ENCODE data around the gene PICK1.
A peak's percentile ranks its signal among the peaks of the same experiment; 100 is the strongest.

PICK1 gene

GRCh38 chr22:38049812-38050619, 7.2 kb upstream of the PICK1 start:
- no peak for DNase-seq

- no peak for DNase-seq
Observed at GRCh38 chr22:38050720-38051119, 6.5 kb upstream of the PICK1 start.

DNA sequence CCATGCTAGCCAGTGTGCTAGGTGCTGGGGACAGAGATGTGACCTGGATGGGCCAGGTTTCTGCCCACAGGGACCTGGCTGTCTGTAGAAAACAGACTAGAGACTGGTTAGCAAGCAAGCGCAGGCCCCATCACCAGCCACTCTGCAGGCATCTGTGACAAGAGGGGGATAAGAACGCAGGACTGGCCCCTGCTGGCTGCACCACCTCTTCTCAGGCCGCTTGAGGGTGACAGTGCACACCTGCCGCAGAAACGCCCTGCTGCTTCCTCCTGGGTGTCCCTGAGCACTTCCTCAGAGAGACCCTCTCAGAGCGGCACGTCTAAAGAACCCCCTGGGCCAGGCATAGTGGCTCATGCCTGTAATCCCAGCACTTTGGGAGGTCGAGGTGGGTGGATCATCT, 5.9 kb upstream of the PICK1 start:
- no peak for DNase-seq

DNA sequence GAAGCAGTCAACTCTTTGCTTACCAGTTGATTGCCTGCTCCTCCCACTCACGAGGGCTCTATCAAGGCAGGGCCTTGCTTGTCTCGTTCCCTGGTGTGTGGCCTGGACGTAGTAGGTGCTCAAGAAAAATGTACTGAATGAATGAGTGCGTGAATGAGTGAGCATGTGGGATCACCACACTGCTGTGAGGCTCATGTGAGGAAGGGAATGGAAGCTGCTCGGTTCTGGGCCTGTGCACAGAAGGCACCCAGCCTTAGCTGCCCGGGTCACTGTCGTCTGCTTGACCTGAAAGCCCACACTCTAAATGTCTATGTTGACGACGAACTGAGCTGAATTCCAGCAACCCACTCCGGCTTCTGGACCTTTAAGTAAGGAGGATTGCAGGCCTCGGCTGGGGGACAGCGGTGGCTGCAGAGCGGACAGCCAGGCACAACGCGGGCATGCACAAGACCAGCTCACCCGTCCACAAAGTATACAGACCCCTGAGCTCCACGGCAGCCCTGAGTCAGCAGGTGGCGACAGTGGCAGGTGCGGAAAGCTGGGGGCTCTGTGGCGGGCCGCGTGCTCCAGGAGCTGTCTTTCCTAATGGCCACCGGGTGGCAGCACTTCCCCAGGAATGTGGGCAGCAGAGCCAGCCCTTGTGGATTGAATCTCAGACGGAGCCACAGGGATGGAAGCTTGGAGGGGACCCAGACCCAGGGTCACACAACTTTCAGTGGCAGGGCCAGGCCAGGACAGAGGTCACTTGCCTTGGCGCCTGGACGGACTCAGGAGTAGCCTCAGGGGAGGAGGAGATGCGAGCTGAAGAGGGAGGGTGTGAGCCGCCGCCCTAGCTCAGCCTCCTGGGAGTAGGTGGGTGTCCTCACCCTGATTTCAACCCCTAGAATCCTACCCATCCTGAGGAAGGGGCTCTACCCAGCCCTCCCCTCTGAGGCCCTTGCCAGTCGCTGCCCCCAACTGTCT, 5.0 kb upstream of the PICK1 start:
- peak; percentile 61 to 79 for DNase-seq

DNA sequence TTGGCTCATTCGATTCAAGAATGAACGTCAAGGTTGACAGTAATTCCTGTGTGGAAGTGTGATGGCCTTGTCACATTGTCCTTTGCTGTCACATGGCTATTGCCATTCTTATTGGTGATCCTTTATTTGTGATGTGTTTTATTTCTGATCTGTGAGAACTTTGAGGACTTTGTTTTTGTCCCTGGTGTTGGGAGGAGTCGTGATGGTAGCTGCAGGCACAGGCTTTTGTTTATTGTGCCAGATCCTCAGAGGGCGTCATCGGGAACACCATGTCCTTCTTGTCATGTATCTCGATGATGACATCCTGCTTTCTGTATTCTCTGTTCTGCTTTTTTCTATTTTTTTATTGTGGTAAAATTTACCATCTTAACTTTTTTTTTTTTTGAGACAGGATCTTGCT, 5.6 kb downstream of the PICK1 start:
- peak; percentile 74 to 79 for DNase-seq

DNA sequence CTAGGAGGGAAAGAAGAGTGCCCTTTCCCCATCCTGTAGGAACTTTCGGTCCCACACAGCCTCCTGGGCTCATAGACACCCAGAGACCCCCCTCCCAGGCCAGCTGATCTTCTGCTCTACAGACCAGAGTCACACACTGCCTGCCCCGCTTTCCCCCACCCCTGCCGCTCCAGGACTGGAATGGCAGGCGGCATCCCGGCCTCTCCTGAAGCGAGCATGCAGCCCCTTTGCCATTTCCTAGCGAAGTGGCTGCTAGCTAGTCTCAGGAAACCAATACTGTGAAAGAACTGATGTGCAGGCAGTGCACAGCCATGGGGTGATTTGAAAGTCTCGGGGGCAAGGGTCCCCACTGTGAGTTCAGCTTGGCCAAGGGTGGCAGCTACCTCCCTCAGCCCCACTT, 8.3 kb downstream of the PICK1 start:
- no peak for DNase-seq

DNA sequence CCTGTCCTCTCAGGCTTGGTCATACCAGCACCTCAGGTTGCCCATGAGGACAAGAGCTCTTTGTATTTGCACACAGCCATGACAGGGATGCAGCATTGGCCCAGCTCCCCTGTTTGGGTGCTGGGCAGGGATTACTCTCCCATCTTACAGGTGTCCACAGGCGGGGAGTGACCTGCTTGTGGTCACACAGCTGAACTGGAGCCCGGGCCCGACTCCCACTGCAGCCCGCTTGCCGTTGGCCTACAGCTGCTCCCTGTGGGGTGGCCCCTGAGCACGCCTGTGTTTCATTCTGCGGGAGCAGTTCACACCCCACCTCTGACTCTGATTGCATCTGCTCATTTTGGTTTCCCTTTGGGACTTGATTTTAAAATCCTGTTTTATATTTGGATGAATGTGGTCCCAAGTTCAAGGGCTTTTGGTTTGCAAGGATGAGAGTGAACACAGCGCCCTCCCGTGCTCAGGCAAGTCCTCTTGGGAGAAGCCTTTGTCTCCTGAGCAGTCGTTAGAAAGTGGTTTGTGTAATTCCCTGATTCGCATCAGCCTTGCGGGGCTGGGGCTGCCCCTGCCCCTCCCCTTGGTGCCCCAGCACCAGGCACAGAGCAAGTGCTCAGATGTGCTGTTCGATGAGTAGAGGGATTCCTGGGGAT, 9.3 kb downstream of the PICK1 start:
- DNase-seq, result no peak

- DNase-seq, result no peak
Observed at GRCh38 chr22:38067028-38067415, 9.8 kb downstream of the PICK1 start.

GRCh38 chr22:38067761-38068360, 10.7 kb downstream of the PICK1 start:
- no peak for DNase-seq

DNA sequence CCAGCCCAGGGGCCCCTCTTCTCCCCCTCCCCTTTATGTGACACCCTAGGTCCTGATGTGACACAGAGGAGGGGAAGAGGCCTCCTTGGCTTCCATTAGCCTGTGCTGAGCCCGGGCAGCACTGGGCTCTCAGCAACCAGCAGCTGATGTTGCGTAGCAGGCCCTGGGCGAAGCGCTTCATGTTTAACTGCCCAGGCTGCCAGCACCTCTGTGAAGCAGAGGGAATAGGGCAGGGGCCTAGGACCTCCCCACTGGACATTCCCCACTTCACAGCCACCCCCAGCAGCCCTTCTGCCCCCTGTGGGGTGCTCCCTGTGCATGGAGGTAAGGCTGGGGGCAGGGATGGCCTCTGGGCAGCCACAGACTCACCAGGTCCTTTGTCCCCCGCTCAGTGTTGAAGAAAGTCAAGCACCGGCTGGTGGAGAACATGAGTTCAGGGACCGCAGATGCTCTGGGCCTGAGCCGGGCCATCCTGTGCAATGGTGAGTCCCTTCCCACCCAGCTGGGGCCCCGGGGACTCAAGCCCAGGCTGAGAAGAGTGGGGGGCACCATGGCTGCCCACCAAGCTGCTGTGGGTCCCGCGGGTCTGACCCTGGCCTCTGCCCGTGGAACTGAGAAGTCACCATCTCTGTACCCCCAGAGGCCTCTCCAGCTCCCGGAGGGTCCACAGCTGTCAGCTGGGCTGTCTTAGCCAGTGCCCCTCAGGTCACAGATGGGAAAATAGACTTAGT, 11.6 kb downstream of the PICK1 start:
- no peak for DNase-seq

DNA sequence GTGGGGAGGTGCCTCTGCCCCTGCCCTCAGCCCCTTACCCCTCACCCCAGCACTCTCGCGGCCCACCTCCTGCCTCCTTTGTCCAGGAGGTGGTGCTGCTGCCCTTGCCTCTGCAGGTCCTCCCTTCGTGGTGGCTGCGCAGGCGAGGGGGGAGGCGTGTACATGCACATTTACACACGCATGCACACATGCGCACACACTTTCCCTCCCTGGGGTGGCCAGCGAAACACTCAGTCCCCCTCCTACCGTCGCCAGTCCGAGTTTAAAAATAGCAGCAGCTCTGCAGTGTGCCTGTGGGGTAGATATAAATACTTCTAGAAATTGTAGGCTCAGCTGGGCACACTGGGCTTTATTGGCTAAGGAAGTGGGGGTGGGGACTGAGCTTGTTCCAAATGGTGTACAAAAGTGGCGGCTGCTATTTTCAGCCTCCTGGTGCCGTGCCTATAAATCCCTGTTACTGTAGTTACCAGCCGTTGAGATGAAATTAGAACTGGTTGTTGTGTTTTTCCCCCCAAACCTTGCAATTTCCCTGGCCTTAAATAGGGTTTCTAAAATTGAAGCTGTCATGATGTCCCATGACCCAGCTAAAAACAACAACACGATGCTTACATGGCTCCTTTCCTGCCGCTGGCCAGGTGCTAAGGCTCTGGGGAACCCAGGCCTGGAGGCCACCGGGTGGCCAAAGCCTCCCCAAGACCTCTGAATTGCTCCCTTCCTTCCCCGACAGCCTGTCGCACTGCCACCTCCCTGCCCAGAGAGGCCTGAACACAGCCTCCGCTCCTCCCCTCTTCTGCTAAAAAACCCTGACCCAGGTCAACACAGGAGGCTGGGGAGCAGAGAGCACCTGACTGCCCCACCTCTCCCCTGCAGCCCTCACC, 12.4 kb downstream of the PICK1 start:
- DNase-seq, result no peak

- DNase-seq, result no peak
Observed at GRCh38 chr22:38070250-38070921, 13.2 kb downstream of the PICK1 start.

DNA sequence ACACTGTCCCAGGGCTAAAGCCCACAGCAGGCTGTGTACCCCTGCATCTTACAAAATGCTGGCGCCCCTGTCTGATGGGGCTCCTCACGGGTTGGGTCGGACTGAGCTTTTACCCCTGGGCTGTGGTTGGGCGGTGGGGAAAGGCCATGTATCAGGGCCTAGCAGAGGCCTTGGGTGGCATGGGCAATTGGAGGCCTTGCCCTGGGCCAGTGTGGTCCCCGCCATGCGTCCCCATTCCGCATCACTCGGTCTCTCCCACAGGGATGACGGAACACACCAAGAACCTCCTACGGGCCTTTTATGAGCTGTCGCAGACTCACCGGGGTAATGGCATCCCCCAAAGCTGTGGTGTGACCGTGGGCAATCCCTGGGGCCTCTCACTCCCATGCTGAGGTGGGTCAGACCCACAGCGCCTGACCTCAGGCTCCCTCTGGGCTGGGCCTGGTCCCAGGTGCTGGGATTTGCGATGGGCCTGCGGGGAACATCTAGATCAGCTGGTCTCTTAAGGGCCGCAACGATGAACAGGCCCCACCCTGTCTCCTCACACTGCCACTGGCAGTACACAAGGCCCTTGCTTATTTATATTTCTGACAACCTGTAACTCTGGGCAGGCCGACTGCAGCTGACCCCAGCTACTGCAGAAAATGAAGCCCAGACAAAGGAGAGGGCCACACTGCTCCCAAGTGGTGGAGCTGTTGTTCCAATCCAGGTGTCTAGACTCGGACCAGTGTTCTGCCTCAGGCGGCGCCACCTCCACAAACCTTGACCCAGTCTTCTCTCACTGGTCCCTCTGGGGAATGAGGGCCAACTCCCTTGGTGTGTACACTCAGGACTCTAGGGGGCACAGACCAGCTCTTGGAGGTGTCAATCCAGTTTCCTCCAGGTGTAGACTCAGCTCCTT, 14.5 kb downstream of the PICK1 start:
- DNase-seq, result no peak

DNA sequence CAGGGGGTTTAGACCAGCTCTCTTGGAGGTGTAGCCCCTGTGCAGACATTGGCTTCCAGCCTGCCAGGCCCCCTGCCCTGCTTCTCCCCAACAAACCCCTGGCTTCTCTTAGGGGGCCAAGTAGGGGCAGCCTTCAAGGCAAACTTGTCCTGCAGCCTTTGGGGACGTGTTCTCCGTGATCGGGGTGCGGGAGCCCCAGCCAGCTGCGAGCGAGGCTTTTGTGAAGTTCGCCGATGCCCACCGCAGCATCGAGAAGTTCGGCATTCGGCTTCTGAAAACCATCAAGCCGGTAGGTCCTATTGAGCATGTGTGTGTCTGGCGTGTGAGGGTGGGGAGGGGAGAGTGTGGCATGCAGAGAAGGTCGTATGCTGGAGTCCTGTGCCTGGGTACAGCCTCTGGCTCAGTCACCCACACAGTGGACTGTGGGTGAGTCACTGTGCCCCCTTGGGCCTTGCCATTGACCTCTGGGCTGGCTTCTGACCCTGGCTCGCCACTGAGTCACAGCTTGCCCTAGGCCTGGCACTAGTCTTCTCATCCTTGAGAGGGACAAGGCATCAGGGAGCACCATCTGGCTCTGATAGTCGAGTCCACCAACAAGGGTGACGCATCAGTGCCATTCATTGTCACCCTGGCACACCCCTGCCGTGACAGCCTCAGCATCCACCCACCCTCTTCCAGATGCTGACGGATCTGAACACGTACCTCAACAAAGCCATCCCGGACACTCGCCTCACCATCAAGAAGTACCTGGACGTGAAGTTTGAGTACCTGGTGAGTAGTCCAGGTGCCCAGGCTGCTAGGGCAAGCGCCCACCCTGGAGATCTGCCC, 15.3 kb downstream of the PICK1 start:
- no peak for DNase-seq

GRCh38 chr22:38073150-38074130, 16.2 kb downstream of the PICK1 start:
- DNase-seq, result no peak

DNA sequence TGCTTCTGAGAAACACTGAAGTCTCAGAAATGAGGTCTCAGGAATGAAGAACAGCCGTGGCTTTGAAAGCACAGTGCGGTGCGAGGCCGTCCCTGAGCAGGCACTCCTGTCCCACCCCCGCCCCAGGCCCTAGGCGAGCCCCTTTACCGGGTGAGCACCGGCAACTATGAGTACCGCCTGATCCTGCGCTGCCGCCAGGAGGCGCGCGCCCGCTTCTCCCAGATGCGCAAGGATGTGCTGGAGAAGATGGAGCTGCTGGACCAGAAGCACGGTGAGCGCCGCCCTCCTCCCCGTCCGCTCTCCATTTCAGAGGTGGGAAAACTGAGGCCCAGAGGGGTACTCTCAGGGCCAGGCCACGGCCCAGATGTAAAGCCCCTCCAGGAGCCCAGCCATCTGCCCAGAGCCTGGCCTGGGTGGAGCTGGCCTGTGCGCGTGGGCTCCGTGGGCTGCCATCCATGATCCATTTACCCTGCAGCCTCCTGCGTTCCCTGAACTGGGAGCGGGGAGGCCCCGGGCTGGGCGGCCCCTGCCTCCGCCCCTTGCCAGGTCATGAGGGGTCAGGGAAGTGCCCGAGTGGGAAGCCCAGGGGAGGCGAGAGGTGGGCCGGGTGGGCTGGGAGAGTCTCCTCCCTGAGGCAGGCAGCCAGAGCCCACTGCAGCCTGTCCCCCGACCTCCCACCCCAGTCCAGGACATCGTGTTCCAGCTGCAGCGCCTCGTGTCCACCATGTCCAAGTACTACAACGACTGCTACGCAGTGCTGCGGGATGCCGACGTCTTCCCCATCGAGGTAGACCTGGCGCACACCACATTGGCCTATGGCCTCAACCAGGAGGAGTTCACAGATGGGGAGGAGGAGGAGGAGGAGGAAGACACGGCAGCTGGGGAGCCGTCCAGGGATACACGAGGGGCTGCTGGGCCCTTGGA, 17.2 kb downstream of the PICK1 start:
- no peak for DNase-seq
